ENCODE measurements around the gene CYP39A1.

The CYP39A1 gene

GRCh38 chr6:46505693-46506512, 146.7 kb downstream of the CYP39A1 start:
- Histone ChIP-seq H3K27ac (replicated peaks) (no peak overlapping the region), H3K27me3 (ENCODE audit: insufficient read depth, poor library complexity, severe bottlenecking) (no peaks in the 10 kb centered on the region), H3K4me3 (replicated peaks; ENCODE audit: insufficient read depth, low read length) (no peak overlapping the region)
- no peak for DNase-seq (ENCODE audit: low read depth in 1 of 2, low spot score in 1 of 2)
- no peak for TF ChIP-seq REST (IDR thresholded peaks at IDR 0.05; ENCODE audit: insufficient replicate concordance, low read depth)
- TF ChIP-seq GABPA (IDR thresholded peaks at IDR 0.05; ENCODE audit: low read depth), result no peak
- TF ChIP-seq SPI1 (IDR thresholded peaks at IDR 0.05; ENCODE audit: borderline replicate concordance, low read depth), result no peak
- TF ChIP-seq CTCF (IDR thresholded peaks at IDR 0.05; ENCODE audit: insufficient read depth, low read length), result no peak
- TF ChIP-seq POLR2AphosphoS5 (IDR thresholded peaks at IDR 0.05; ENCODE audit: low read depth), result no peak

- no peak for TF ChIP-seq SPI1 (IDR thresholded peaks at IDR 0.05; ENCODE audit: borderline replicate concordance, low read depth)
- TF ChIP-seq REST (IDR thresholded peaks at IDR 0.05; ENCODE audit: insufficient replicate concordance, low read depth), result no peak
- TF ChIP-seq GABPA (IDR thresholded peaks at IDR 0.05; ENCODE audit: low read depth), result no peak
- TF ChIP-seq CTCF (IDR thresholded peaks at IDR 0.05; ENCODE audit: insufficient read depth, low read length), result no peak
- TF ChIP-seq POLR2AphosphoS5 (IDR thresholded peaks at IDR 0.05; ENCODE audit: low read depth), result no peak
- H3K27me3 ChIP-seq (ENCODE audit: insufficient read depth, poor library complexity, severe bottlenecking), result peaks cover 4% of the 10 kb centered on the region
- no peak overlapping the region for H3K4me3 ChIP-seq (replicated peaks; ENCODE audit: insufficient read depth, low read length)
- DNase-seq (ENCODE audit: low read depth in 1 of 2, low spot score in 1 of 2), result no peak
- no peak overlapping the region for H3K27ac ChIP-seq (replicated peaks)
Observed at GRCh38 chr6:46504242-46504641, 148.4 kb downstream of the CYP39A1 start.

GRCh38 chr6:46502486-46503119, 150.0 kb downstream of the CYP39A1 start:
- peaks cover 4% of the 10 kb centered on the region for H3K27me3 ChIP-seq (ENCODE audit: insufficient read depth, poor library complexity, severe bottlenecking)
- DNase-seq (ENCODE audit: low read depth in 1 of 2, low spot score in 1 of 2), result no peak
- H3K27ac ChIP-seq (replicated peaks), result no peak overlapping the region
- TF ChIP-seq CTCF (IDR thresholded peaks at IDR 0.05; ENCODE audit: insufficient read depth, low read length), result no peak
- no peak for TF ChIP-seq SPI1 (IDR thresholded peaks at IDR 0.05; ENCODE audit: borderline replicate concordance, low read depth)
- no peak for TF ChIP-seq GABPA (IDR thresholded peaks at IDR 0.05; ENCODE audit: low read depth)
- TF ChIP-seq POLR2AphosphoS5 (IDR thresholded peaks at IDR 0.05; ENCODE audit: low read depth), result no peak
- no peak for TF ChIP-seq REST (IDR thresholded peaks at IDR 0.05; ENCODE audit: insufficient replicate concordance, low read depth)
- no peak overlapping the region for H3K4me3 ChIP-seq (replicated peaks; ENCODE audit: insufficient read depth, low read length)

Data from HL-60 (cell line).